HG03045 (cell line): ENCODE measurements around the gene LTB4R2.

ENCODE experiments used
- ATAC-seq: cut with Tn5 transposase; IDR thresholded peaks from one replicate; pipeline ENCODE4 v1.9.1; 2021; ENCODE audit warnings: mild to moderate bottlenecking, moderate library complexity; ENCODE audit not compliant: unreplicated experiment

The LTB4R2 gene

GRCh38 chr14:24298892-24299254 lies 11.1 kb upstream of the LTB4R2 start:
- peak; percentile 5 for ATAC-seq

GRCh38 chr14:24299255-24300191 lies 10.4 kb upstream of the LTB4R2 start, which contains the start of the genes DHRS1 and NOP9:
TSS of gene DHRS1 (minus strand) at chr14:24299780. CDS start at chr14:24299106, 674 bp downstream.
TSS of gene NOP9 (plus strand) at chr14:24299850. CDS start at chr14:24299955, 105 bp downstream.
- peak; percentile 65 for ATAC-seq

- ATAC-seq: no peak
These were observed 9.5 kb upstream of the LTB4R2 start for GRCh38 chr14:24300326-24300980.

- no peak for ATAC-seq
These were observed 5.9 kb upstream of the LTB4R2 start for GRCh38 chr14:24304019-24304387.

GRCh38 chr14:24307156-24307574 lies 2.8 kb upstream of the LTB4R2 start:
- no peak for ATAC-seq

GRCh38 chr14:24307575-24308341 lies 2.2 kb upstream of the LTB4R2 start, which contains the start of gene CIDEB:
TSS of gene CIDEB (minus strand) at chr14:24307977. CDS start at chr14:24307858, 119 bp downstream.
- ATAC-seq: no peak

- ATAC-seq: no peak
These were observed 1.4 kb upstream of the LTB4R2 start for GRCh38 chr14:24308342-24309124.

GRCh38 chr14:24310265-24310645 lies 315 bp downstream of the LTB4R2 start:
- no peak for ATAC-seq

- ATAC-seq: peak; percentile 62
These were observed 985 bp downstream of the LTB4R2 start, which contains the start of gene LTB4R for GRCh38 chr14:24310646-24311604. TSS of gene LTB4R (plus strand) at chr14:24311502. CDS start at chr14:24315652, 4,150 bp downstream.

- ATAC-seq: no peak
These were observed 2.1 kb downstream of the LTB4R2 start for GRCh38 chr14:24311837-24312615.

GRCh38 chr14:24312736-24313507 lies 3.0 kb downstream of the LTB4R2 start:
- no peak for ATAC-seq

GRCh38 chr14:24313913-24314312 lies 4.0 kb downstream of the LTB4R2 start:
- no peak for ATAC-seq

- no peak for ATAC-seq
These were observed 4.6 kb downstream of the LTB4R2 start for GRCh38 chr14:24314377-24315193.

GRCh38 chr14:24315243-24315806 lies 5.4 kb downstream of the LTB4R2 start:
- no peak for ATAC-seq

- no peak for ATAC-seq
These were observed 6.1 kb downstream of the LTB4R2 start for GRCh38 chr14:24315807-24316596.

- ATAC-seq: no peak
These were observed 6.6 kb downstream of the LTB4R2 start for GRCh38 chr14:24316597-24316950.
